Measurements from ENCODE around the gene TP53BP1. TPM values are rescaled to one million over a fixed set of nuclear protein-coding genes. Genes with fewer than 3 reads are reported as not detected.

Gene TP53BP1
- total and polyA plus RNA-seq, 11 donors = 7.4 to 34.4 (median 27.4) TPM

DNA sequence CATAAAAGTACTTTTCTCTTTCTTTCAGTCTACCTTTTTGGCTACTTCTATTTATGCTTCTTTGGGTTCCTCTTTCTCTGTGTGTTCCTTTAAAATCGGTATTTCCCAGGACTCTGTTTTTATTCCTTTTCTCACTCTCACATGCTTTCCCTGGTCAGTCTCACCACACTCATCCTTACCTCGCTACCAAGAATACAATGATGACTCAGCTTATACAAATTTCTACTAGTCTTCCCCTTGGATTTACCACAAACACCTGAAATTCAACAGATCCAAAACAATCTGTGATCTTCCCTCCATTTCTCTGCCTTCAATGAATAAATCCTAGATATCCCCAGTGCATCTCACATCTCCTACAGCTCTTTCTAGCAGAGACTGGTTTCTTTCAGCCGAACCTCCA lies 69.2 kb downstream of the TP53BP1 start:
- no peaks in the 10 kb centered on the region for H3K9me3 ChIP-seq
- H3K27me3 ChIP-seq = no peaks in the 10 kb centered on the region
- no peak overlapping the region for H3K4me3 ChIP-seq
- DNase-seq (no peak), ATAC-seq (no peak)
- H3K27ac ChIP-seq = no peak overlapping the region
- 93 to 97% (median 97%) methylated on average over 3 of the region's 3 CpGs for WGBS, 4 donors
- no peaks in the 10 kb centered on the region for H3K4me1 ChIP-seq
- TF ChIP-seq POLR2A (IDR thresholded peaks at IDR 0.05) (no peak), CTCF (IDR thresholded peaks at IDR 0.05) (no peak)
- intact Hi-C loops (cut with DNase I) = no loop called here
- peaks cover 0 to 99% (median 75%) of the 10 kb centered on the region in 9 donors for H3K36me3 ChIP-seq

DNA sequence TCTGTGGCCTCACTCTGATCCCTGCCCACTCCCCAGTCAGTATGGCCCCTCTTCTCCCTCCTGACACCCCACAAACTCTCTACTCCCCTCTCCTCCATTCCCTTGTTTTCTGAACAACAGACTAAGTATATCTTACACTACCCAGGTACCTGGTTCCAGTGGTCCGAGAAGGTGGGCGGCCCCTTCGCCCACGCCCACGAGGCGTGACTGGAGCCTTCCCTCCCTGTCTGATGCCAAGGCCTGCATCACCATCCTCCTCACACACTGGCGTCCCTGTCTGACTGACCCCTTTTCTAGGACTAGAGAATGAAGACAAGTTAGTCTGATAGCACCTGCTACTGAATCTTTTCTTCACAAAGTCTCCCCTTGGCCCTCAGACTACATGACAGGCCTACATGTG lies 72.1 kb downstream of the TP53BP1 start:
- TF ChIP-seq CTCF (IDR thresholded peaks at IDR 0.05) (no peak), POLR2A (IDR thresholded peaks at IDR 0.05) (no peak)
- intact Hi-C loops (cut with DNase I) = no loop called here
- no peak overlapping the region for H3K27ac ChIP-seq
- WGBS, 4 donors = 94 to 95% (median 95%) methylated on average over 7 of the region's 7 CpGs
- H3K36me3 ChIP-seq = peaks cover 0 to 98% (median 82%) of the 10 kb centered on the region in 9 donors
- ATAC-seq (no peak), DNase-seq (no peak)
- H3K4me3 ChIP-seq = no peak overlapping the region
- H3K27me3 ChIP-seq = no peaks in the 10 kb centered on the region
- H3K9me3 ChIP-seq = no peaks in the 10 kb centered on the region
- no peaks in the 10 kb centered on the region for H3K4me1 ChIP-seq

DNA sequence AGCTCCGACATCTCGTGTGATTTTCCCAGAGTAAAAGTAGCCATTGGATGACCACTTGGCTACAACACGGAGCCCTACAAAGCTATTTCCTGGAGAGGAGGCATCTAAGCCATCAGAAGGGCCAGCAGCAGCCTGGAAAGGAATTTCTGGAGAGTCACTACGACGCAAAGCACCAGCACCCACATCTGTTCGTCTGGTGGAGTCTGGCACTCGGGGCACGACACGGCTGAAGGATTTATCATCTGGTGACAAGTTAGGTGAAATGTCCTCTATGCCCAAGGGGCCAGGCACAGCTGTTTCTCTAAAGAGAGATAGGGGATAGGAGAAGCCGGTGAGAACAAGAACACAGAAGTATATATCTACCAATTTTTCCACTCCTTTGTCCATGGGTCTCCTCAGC lies 72.5 kb downstream of the TP53BP1 start:
- TF ChIP-seq CTCF (IDR thresholded peaks at IDR 0.05) (no peak), POLR2A (IDR thresholded peaks at IDR 0.05) (no peak)
- no peak for ATAC-seq
- intact Hi-C loops (cut with DNase I) = no loop called here
- no peaks in the 10 kb centered on the region for H3K9me3 ChIP-seq
- no peak overlapping the region for H3K27ac ChIP-seq
- H3K36me3 ChIP-seq = peaks cover 0 to 98% (median 82%) of the 10 kb centered on the region in 9 donors
- H3K4me3 ChIP-seq = no peak overlapping the region
- DNase-seq = no peak
- H3K4me1 ChIP-seq = no peaks in the 10 kb centered on the region
- WGBS, 4 donors = 47 to 60% (median 57%) methylated on average over 10 of the region's 10 CpGs
- H3K27me3 ChIP-seq = no peaks in the 10 kb centered on the region

GRCh38 chr15:43414196-43414595 lies 78.8 kb downstream of the TP53BP1 start:
- DNase-seq = no peak
- ATAC-seq = no peak
- Histone ChIP-seq H3K9me3 (no peaks in the 10 kb centered on the region), H3K36me3 (peaks cover 0 to 98% (median 89%) of the 10 kb centered on the region in 9 donors), H3K27ac (no peak overlapping the region), H3K4me3 (no peak overlapping the region), H3K27me3 (no peaks in the 10 kb centered on the region), H3K4me1 (no peaks in the 10 kb centered on the region)
- TF ChIP-seq POLR2A (IDR thresholded peaks at IDR 0.05) (no peak), CTCF (IDR thresholded peaks at IDR 0.05) (no peak)
- intact Hi-C loops (cut with DNase I) = no loop called here

Measured in heart left ventricle (tissue), 16 donors.